Retinal pigment epithelial cell (primary cell): ENCODE measurements around the gene FBXO5.

Experiments
- DNase-seq: peaks from one replicate; pipeline ENCODE4 v3.0.0-alpha.2; 2010; ENCODE audit warnings: low read depth
- H3K4me3 ChIP-seq: 2 replicates; pipeline ENCODE4 v1.5.1; 2011; ENCODE audit warnings: mild to moderate bottlenecking, low read length, control low read depth, moderate library complexity
- TF ChIP-seq, protein P1 (sequence below): conservative IDR thresholded peaks from 2 replicates; pipeline ENCODE4 v1.5.1; 2011; ENCODE audit warnings: low read depth, low read length, control low read depth, inconsistent platforms

Gene FBXO5

DNA sequence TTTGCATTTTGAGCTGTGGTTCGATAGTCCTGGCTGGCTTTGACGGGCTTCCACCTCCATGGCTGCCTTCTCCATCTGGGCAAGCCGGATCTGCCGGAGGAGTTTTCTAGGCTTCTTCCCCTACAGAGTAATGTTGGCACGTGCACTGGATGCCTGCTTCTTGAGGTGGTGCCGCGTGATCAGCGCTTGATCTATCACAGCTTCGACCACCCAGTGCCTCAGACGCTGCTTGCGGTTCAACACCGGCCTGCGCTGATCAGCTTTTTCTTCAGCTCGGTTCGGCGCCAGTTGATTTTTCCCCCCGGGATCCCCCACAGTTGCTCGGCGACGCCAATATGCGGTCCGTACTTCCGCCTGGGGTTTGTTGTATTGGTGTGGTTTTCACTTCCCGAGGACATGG lies 23.5 kb downstream of the FBXO5 start:
- H3K4me3 ChIP-seq, result no peak overlapping the region
- TF ChIP-seq, protein P1, sequence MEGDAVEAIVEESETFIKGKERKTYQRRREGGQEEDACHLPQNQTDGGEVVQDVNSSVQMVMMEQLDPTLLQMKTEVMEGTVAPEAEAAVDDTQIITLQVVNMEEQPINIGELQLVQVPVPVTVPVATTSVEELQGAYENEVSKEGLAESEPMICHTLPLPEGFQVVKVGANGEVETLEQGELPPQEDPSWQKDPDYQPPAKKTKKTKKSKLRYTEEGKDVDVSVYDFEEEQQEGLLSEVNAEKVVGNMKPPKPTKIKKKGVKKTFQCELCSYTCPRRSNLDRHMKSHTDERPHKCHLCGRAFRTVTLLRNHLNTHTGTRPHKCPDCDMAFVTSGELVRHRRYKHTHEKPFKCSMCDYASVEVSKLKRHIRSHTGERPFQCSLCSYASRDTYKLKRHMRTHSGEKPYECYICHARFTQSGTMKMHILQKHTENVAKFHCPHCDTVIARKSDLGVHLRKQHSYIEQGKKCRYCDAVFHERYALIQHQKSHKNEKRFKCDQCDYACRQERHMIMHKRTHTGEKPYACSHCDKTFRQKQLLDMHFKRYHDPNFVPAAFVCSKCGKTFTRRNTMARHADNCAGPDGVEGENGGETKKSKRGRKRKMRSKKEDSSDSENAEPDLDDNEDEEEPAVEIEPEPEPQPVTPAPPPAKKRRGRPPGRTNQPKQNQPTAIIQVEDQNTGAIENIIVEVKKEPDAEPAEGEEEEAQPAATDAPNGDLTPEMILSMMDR, result no peak
- no peak for DNase-seq

DNA sequence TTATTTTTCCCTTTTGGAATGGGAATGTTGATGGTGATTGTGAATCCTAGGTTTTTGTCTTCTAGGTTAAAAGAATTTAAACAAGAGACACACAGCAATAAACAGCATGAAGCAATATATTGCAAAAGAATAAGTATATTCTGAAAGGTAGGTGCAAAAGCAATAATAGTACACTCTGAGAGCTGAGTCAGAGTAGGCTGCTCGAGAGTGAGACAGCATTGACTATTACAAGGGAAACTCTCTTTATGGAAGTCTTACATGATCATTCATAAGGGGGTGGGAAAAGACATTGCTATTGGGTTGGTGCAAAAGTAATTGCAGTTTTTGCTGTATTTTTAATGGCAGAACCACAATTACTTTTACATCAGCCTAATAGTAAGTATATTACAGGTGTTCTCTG lies 25.0 kb downstream of the FBXO5 start:
- TF ChIP-seq, protein P1, result no peak
- no peak overlapping the region for H3K4me3 ChIP-seq
- DNase-seq, result no peak

DNA sequence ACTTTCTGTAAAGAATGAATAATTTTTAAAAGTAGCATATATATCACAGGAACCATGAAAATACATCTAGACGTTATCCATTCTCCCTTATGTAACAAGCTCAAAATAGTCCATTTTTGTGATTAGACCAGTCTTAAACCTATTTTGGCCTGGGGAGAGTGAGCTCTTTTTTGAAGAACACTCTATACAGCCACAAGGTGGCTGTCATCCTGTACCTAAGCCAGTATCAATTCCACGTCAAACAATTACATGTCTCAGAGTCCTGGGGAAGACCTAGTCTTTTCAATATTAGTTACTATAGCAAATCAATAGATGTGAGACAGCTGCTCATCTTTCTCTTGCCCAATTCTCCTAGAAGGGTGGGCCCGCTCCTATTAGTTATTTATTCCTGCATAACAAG lies 28.4 kb downstream of the FBXO5 start:
- TF ChIP-seq, protein P1, result no peak
- no peak overlapping the region for H3K4me3 ChIP-seq
- no peak for DNase-seq

DNA sequence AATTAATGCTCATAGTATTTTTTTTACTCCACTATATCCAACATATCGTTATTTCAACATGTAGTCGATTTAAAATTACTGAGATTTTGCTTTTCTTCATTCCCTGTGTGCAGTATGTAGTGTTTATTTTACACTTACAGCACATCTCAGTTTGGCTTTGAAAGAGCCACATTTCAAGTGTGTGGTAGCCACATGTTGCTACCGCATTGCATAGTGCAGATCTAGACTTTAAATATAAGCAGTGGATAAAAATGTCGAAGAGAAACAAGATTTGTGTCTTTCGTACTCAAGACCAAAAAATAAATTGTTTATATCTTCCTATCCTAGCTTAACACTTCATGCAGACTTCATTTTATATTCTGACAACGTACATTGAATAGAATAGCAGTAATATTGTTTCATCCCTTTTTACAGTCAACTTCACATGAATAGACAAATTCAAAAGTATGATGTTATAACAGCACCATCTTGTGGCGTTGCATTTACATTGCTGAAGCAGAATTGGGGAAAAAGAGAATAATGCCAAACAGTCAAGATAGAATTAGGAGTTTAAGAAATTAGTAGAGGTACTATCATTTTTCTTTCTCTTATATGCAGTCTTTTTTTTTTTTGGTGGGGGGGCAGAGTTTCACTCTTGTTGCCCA lies 29.9 kb downstream of the FBXO5 start:
- TF ChIP-seq, protein P1, result peak; percentile 68
- no peak overlapping the region for H3K4me3 ChIP-seq
- no peak for DNase-seq

DNA sequence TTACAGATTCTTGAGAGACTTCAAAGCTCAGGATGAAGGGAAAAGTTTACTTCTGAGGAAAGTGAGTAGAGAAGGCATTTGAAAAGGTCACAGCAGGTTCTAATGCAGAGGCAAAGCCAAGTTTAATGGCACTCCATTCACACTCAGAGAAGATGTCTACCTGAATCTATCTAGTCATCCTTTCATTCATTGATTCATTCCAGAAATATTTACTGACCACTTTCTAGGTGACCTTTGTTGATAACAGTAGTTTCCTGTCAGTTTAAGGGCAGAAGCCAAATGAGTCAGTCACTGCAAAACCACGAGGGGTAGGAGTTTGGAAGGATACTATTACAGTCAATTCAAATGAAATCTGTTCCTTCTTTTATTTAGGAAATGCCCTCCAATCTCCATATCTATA lies 30.8 kb downstream of the FBXO5 start:
- TF ChIP-seq, protein P1, result no peak
- no peak overlapping the region for H3K4me3 ChIP-seq
- DNase-seq, result no peak

DNA sequence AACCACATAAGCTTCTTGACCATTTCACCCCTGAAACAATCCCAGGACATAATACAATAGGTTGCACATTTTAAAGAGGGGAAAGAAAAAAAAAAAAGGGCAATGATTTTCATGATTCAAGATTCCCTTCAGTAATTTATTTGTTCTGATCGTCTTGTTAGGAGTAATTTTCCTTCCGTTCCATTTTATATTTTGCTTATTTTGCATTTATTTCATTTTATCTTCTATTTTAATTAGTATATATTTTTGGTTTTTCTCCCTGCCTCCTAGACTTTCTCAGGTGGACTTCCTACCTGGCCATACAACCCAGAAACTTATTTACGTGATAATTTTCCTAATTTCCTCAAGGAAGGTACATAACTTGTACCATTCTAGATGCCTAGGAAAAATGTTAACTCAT lies 32.6 kb downstream of the FBXO5 start:
- no peak overlapping the region for H3K4me3 ChIP-seq
- DNase-seq, result no peak
- TF ChIP-seq, protein P1, result no peak

DNA sequence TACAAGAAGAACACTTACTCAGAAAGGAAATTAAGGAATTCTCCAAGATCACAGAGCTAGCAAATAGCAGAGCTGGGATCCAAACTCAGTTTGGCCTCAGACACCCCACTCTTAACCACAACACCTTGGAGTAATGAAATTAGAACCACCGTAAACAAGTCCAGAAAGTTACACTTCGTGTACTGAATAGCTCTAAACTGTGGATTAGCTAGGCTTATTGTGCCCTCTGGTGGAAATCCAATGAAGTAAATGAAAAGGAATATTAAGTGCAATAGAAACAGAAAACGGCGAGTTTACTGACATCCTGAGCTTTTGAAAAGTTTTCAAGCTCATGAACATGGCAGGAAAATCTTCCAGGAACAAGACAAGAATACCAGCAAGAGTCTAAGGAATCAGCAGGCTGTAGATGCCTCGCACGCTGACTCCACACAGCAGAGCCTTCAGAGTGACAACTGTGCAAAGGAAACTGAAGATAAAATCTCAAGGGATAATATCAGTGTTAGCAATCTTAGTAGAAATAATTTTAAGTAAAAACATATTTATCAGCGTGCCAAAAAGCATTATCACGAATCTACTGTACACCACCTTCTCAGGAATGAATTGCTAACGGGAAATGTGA lies 34.6 kb downstream of the FBXO5 start:
- DNase-seq, result no peak
- no peak overlapping the region for H3K4me3 ChIP-seq
- TF ChIP-seq, protein P1, result peak; percentile 70
